GM12873 (cell line): Measurements from ENCODE around the gene BICDL1.

Experiments
- CTCF ChIP-seq: IDR thresholded peaks from 2 replicates; pipeline ENCODE4 v1.5.1; 2012; ENCODE audit warnings: low read depth, mild to moderate bottlenecking, moderate library complexity, low read length, control low read depth; ENCODE audit not compliant: insufficient read depth; ENCODE audit errors: missing control alignments

Gene BICDL1

DNA sequence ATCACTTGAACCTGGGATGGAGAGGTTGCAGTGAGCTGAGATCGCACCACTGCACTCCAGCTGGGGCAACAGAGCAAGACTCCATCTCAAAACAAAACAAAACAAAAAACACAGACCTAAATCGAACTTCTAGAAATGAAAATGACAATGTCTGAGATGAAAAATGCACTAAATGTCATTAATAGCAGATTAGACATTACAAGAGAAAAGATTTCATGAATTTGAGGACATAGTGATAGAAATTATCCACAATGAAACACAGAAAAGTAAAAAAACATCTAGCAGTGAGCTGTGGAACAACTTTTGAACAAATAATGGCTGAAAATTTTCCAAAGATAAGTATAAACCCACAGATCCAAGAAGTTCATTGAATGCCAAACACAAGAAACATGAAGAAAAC is 35.2 kb downstream of the BICDL1 start:
- TF ChIP-seq CTCF, result no peak

- no peak for TF ChIP-seq CTCF
These were observed 36.6 kb downstream of the BICDL1 start for GRCh38 chr12:120025640-120026039.

DNA sequence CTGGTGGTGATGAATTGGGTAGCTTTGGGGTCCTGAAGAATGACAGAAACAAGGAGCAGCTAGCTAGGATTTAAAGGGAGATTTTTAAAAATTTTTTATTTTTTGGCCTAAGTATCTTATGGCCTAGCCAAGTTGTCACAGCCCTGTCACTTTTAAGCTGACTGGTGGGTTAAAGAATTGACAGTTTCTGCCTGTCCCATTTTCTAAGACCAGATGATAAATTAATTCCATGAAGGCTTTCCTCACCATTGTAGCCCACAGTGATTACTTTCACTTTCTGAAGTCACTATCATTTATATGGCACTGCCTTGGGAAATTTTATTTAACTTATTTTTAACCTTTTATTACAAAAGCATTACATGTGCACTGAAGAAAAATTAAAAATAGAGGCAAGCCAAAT is 43.2 kb downstream of the BICDL1 start:
- no peak for TF ChIP-seq CTCF

GRCh38 chr12:120037851-120038250 is 48.8 kb downstream of the BICDL1 start:
- TF ChIP-seq CTCF, result no peak

- no peak for TF ChIP-seq CTCF
These were observed 50.7 kb downstream of the BICDL1 start for GRCh38 chr12:120039711-120040110.

DNA sequence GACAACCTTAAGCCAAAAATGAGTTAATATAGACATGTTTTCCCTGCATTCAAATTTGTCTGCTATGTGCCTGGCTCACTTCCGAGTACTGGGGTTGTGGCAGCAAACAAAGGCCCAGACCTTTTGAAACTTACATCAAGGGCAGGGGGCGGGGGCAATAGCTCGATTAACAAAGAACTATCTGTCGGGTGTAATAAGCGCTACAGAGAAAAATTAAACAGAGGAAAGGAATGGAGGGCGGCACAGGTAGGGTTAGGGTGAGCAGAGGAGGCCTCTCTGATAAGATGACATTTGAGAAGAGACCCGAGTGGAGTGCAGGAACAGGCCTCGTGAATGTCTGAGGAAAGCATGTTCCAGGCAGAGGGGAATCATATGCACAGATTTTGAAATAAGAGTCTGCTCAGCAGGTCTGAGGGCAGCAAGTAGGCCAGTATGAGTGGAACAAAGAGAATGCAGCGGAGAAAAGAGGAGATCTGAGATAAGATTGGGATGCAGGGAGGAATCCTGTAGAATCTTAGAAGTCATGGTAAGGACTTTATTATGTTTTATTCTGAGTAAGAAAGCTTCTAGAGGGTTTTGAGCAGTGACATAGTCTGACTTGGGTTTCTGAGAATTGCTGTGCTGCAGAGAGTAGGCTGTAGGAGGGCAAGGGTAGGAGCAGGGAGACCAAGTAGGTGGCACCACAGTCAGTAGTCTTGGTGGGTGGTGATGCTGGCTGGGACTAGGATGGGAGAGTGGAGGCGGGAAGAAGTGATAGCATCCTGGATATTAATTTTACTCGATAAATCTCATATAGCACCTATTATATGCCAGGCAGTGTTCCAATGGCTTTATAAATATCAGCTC is 52.6 kb downstream of the BICDL1 start:
- TF ChIP-seq CTCF, result no peak

DNA sequence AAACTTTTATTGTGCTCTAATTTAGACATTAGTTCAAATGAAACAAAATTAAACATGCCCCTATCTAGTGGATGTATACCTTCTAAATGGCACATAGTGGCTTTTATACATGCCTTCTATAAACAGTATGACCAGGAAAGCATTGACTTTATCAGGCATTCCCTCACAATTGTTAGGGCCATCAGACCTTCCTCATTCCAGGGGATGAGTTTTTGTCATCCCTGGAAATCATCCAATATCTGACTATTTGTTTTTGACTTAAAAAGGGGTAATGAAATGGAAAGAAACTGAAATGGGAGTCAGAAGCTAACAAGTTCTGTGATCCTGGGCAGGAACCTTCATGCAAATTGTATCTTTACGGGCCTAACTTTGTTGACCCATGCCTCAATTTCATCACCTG is 58.0 kb downstream of the BICDL1 start:
- no peak for TF ChIP-seq CTCF
